ENCODE results near the gene UAP1L1.
A peak's percentile ranks its signal among the peaks of the same experiment; 100 is the strongest.

The UAP1L1 gene

GRCh38 chr9:137076636-137077009 is 694 bp upstream of the UAP1L1 start:
- DNase-seq (ENCODE audit: low read depth in 2 of 2) = no peak

GRCh38 chr9:137077758-137078693 is 709 bp downstream of the UAP1L1 start:
- peak; percentile 10 to 21 for DNase-seq (ENCODE audit: low read depth in 2 of 2)

GRCh38 chr9:137078701-137079400 is 1.5 kb downstream of the UAP1L1 start:
- no peak for DNase-seq (ENCODE audit: low read depth in 2 of 2)

GRCh38 chr9:137079401-137079787 is 2.1 kb downstream of the UAP1L1 start:
- no peak for DNase-seq (ENCODE audit: low read depth in 2 of 2)

DNA sequence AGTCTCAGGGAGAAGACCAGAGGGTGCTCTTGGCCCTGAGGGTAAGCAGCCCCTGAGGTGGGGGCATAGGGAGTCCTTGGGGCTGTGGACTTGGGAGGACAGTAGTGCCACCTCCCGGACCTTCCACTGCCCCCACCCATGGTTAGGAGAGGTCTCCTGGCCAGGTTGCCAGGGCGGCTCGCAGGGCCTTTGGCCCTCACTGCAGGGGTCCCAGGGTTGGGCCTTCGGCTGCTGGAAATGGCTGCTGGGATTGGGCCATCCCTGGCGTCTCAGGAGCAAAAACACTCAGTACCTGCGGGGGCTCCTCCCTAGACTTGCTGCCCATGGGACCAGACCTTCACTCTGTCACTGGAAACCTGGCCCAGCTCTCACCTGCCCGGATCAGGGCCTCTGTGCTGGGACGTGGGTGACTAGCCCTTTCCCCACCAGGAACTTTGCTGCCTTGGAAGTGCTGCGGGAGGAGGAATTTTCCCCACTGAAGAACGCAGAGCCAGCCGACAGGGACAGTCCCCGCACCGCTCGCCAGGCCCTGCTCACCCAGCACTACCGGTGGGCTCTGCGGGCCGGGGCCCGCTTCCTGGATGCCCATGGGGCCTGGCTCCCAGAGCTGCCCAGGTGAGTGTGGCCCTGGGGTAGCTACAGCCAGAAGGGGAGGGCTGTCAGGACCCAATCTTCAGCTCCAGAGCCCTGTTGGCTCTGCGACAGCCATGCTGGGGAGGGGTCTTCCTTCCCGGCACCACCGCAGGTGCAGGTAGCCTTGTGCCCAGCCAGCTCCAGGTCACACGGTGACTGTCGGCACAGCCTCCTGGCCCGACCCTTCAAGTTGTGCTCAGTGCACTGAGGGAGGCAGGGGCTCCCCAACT is 3.2 kb downstream of the UAP1L1 start:
- no peak for DNase-seq (ENCODE audit: low read depth in 2 of 2)

DNA sequence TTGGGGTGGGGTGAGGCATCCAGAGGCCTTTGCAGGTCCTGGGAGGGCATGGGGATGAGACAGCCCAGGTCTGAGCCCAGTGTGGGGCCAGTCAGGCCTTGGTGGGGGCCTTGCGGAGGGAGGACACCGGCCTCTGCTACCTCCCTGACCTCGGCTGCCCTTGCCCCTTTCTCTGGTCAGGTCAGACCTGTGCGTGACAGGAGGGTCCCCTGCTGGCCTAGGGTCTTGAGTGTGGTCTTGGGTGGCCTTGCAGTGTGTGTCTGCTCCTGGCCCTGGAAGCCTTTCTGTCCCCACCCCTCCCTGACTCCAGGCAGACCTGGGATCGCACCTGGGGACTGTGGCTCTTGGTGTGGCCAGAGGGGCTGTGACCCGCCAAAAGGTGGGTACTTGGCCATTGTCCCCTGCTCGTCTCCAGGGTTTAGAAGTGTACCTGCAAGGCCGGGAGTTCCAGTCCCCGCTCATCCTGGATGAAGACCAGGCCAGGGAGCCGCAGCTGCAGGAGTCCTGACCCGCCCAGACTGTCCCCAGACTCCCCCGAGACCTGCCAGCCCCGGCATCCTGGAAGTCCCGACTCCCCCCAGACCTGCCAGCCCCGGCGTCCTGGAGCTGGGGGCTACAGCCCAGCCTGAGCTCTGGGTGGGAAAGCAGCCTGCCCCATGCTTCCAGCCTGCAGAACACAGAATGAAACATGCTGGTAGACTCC is 5.1 kb downstream of the UAP1L1 start:
- DNase-seq (ENCODE audit: low read depth in 2 of 2) = no peak

DNA sequence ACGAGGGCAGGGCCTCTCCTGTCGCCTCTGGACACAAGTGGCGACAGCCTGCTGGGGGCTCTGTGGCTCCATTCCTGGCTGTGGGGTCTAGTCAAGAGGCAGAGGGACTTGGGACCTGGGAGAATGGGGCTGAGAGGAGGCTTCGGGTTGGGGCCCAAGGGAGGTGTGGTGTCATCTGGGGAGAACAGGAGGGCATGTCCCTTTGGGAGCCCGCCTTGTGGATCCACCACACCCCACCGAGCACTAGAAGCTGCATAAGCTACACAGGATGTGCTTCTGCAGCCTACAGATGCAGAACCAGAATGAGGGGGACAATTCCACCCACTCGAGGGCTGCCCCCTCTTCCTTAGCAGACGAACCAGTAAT is 5.6 kb downstream of the UAP1L1 start:
- no peak for DNase-seq (ENCODE audit: low read depth in 2 of 2)

DNA sequence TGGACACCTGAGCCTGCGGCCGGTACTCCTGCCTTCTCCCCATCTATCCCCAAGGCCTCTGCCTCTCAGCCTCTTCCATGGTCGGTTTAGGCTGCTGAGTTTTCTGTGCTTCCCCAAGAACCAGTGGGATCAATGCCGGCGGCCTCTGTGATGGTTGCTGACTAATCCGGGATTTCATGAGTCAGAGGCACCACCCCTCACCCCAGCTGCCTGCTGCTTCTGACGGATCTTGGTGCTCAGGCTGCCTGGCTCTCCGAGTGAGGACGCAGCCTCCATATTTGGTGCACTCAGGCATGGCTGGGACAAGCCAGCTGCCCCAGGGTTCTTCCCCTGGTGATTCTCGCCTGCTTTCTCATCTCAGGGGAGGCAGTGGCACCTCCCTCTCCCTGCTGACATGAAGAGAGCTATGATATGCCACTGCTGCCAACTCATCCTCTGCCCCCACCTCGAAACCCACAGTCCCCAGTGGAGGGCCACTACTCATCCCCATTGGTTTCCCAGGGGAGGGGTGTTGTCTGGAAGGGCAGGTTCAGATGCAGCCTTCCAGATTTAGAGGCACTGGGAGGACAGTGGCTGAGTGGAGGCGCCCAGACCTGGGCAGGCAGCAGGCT is 6.2 kb downstream of the UAP1L1 start:
- DNase-seq (ENCODE audit: low read depth in 2 of 2) = no peak

DNA sequence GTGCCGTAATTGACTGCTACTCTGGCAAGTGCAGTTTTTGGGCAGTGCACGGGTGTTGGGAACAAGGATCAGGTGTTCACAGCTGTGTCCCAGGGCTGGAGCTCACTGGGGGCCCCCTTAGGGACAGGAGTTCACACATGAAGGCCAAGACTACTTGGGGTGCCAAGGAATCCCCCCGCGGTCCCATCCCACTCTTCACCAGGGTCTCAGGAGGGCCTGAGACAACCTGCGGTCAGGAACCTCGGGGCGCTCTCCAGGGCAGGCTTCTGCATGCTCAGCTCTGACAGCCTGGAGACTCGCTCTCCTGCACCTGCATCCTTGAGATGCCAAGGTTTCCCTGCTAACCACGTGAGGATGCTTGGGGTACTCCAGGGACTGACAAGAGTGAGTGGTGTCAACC is 7.2 kb downstream of the UAP1L1 start:
- DNase-seq (ENCODE audit: low read depth in 2 of 2) = no peak

DNA sequence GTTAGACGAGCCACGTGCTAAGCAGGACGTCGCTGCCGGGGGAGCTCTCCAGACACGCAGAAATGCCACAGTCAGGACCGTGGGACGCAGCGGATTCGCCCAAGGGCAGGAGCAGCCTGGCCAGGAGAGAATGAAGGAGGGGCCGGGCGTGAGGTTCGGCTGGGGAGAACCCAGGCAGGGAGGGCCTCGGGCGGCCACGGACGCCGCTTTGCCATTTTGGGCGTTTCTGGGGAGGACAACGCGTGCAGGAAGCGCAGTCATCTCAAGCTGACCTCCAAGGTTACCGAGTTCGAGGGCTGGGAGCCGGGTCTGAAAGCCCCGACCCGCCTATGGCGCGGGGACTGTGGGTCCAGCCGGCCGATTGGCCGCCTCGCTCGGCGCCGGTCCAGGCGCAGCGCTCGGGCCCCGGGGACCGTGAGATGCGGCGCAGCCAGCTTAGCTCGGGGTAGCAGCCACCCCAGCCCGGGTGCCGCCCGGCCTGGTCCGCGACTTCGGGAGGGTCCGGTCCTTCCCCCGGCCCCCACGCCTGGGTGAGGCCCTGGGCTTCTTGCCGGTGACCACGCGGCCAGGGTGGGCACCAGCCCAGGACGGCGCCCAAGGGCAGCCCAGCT is 8.7 kb downstream of the UAP1L1 start:
- no peak for DNase-seq (ENCODE audit: low read depth in 2 of 2)

DNA sequence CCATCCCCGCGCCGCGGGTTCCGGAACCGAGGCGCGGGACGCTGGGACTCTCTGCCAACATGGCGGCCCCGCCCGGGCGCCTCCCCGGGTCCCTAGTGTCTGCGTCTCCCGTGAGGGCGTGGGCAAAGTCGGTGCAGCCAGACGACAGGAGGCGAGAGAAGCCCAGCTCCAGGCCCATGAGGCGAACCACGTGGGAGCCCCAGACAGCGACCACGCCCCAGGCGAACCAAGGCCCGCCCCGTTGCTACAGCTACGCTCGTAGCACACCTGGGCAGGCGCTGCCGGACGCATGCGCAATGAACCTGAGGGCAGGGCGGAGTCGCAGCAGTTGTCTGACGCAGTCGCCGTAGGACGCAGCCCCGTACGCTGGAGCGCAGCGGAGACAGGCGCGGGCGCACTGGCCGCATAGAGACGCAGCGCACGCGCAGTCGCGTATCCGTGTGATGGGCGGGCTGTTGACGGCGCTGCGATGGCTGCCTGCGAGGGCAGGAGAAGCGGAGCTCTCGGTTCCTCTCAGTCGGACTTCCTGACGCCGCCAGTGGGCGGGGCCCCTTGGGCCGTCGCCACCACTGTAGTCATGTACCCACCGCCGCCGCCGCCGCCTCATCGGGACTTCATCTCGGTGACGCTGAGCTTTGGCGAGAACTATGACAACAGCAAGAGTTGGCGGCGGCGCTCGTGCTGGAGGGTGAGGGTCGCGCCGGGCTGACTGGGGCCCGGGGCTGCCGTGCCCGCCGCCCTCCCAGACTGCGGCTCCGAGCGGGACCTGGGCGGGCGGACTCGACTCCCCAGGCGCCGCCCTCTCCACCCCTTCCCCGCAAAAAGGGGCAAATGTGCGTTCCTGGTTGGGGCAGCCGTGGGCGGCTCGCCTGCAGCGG is 9.5 kb downstream of the UAP1L1 start, which contains the start of gene MAN1B1:
Gene MAN1B1, plus strand, starts transcription at position 455 of the 878 bp plus-strand sequence. Its CDS starts 15 bp downstream, at position 470.
- peak; percentile 99 for DNase-seq (ENCODE audit: low read depth in 2 of 2)

GRCh38 chr9:137087409-137087925 is 10.2 kb downstream of the UAP1L1 start:
- DNase-seq (ENCODE audit: low read depth in 2 of 2) = no peak

DNA sequence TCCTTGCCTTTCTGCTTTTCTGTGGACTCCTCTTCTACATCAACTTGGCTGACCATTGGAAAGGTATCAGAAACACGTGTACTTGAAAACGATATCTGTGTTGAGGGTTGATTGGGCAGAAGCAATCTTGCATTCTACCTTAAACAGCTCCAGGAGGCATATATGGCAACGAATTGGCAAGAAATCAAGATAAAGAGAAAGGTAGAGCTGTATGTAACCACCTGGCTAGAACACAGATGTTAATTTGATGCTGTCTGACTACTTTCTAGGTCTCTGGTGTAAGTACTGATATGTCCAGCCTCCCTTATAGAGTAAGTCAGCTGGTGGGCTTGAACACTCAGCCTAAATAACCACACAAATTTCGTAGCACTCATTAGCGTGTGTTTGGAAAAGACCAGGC is 10.8 kb downstream of the UAP1L1 start:
- DNase-seq (ENCODE audit: low read depth in 2 of 2) = no peak

GRCh38 chr9:137089232-137089947 is 12.1 kb downstream of the UAP1L1 start:
- DNase-seq (ENCODE audit: low read depth in 2 of 2) = no peak

GRCh38 chr9:137095664-137096517 is 18.6 kb downstream of the UAP1L1 start:
- peak; percentile 60 to 73 for DNase-seq (ENCODE audit: low read depth in 2 of 2)

GRCh38 chr9:137096785-137097546 is 19.6 kb downstream of the UAP1L1 start:
- no peak for DNase-seq (ENCODE audit: low read depth in 2 of 2)
